H7 (cell line): ENCODE measurements around the gene TIMP1. TPM values are rescaled to one million over a fixed set of nuclear protein-coding genes. Genes with fewer than 3 reads are reported as not detected.

ENCODE experiments used
- DNase-seq: peaks from one replicate; pipeline ENCODE4 v3.0.0; 2012
- H3K27me3 ChIP-seq: 2 replicates; pipeline ENCODE4 v1.6.0; 2011; ENCODE audit warnings: mild to moderate bottlenecking, low read length; ENCODE audit not compliant: control insufficient read depth, insufficient read depth
- H3K36me3 ChIP-seq: replicated peaks from 2 replicates; pipeline ENCODE4 v1.5.1; 2011; ENCODE audit warnings: low read length; ENCODE audit not compliant: control insufficient read depth, insufficient read depth
- H3K4me3 ChIP-seq: 2 replicates; pipeline ENCODE4 v1.5.1; 2011; ENCODE audit warnings: low read depth, mild to moderate bottlenecking, control low read depth, low read length, moderate library complexity; ENCODE audit not compliant: insufficient read depth
- total RNA-seq: library from RNA; depleted of rRNA; stranded (reverse); fragments of >200 nt; shearing (Covaris generic); gene quantifications from 2 replicates; pipeline ENCODE4 v1.2.3, GENCODE V29; 2014

The TIMP1 gene
- total RNA-seq, 1 experiment from 2014 or later = 59.6 TPM

DNA sequence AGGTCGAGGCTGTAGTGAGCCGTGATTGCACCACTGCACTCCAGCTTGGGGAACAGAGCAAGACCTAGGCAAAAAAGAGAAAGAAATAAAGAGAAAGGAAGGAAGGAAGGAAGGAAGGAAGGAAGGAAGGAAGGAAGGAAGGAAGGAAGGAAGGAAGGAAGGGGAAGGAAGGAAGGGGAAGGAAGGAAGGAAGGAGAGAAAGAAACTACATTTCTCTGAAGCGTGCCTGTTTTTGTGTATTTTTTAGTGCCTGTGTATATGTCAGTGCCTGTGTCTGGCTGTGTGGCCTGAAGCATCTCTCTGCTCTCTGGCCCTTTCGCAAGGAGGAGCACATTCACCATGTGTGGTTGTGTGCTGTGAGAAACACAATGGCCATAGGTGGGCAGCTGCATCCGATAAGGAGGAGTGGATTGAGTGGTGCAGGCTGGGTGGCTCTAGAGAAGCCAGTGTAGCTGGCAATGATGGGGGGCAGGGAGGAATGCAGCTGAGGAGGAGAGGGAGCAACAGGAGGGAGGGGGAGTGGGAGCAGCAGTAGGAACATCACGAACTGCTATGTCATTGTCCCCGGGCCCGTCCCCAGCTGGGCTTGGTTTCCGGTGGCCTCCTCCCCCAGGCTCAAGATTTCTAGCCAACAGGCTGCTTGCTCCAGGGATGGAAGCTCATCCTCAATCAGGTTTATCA lies 26.0 kb downstream of the TIMP1 start:
- Histone ChIP-seq H3K36me3 (no peaks in the 10 kb centered on the region), H3K4me3 (no peak overlapping the region), H3K27me3 (no peaks in the 10 kb centered on the region)
- peak; percentile 69 for DNase-seq

DNA sequence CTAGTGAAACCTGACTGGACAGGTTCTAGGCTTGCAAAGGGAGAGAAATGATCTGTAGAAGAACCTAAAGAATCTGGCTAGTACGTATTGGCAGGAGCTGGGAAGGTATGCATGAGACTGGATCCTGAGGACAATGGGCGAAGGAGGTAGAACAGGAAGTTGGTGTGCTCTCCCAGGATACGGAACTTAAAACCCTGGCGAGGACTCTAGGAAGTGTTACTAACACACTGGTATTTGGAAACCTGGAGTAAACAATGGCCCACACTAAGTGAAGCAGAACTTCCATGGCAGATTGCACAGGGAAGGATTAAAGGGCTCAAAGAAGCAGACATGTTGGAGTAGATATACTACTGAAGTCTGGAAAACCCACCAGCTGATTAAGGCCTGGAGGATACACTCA lies 28.3 kb downstream of the TIMP1 start:
- no peaks in the 10 kb centered on the region for H3K36me3 ChIP-seq
- no peak for DNase-seq

DNA sequence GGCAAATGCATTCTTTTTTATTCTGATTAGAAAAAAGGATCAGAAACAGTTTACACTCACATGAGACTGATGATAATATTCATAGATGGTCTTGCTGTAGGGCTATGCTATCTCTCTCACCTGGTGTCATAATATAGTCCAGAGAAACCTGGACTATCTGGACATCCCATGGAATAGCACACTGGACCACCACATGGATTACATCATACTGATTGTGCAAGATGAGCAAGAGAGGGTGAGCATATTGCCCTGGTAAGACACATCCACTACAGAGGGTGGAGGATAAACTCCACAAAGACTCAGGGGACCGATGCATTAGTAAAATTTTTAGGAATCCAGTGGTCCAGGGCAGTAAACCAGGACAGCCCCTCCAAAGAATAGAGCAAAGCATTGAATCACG lies 29.3 kb downstream of the TIMP1 start:
- no peak for DNase-seq
- no peaks in the 10 kb centered on the region for H3K36me3 ChIP-seq
- no peak overlapping the region for H3K4me3 ChIP-seq
- no peaks in the 10 kb centered on the region for H3K27me3 ChIP-seq

More for the DNA sequence above, 28.3 kb downstream of the TIMP1 start:
- H3K27me3 ChIP-seq = no peaks in the 10 kb centered on the region
- H3K4me3 ChIP-seq = no peak overlapping the region

DNA sequence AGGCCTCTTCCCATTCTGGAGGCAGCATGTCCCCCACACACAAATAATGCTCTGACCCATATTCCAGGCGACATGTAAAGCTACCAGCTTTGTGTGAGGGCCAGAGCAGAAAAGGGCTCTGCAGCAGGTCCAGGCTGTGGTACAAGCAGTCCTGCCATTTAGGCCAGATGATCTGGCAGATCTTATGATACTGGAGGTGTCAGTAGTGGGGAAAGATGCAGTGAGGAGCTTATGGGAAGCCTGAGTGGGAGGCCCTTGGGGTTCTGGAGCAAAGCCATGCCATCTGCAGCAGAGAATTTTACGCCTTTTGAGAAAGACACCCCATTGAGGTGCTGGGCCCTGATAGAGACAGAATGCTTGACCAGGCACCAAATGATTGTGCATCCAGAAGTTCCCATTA lies 29.7 kb downstream of the TIMP1 start:
- no peak for DNase-seq
- no peak overlapping the region for H3K4me3 ChIP-seq
- H3K27me3 ChIP-seq = no peaks in the 10 kb centered on the region
- no peaks in the 10 kb centered on the region for H3K36me3 ChIP-seq

DNA sequence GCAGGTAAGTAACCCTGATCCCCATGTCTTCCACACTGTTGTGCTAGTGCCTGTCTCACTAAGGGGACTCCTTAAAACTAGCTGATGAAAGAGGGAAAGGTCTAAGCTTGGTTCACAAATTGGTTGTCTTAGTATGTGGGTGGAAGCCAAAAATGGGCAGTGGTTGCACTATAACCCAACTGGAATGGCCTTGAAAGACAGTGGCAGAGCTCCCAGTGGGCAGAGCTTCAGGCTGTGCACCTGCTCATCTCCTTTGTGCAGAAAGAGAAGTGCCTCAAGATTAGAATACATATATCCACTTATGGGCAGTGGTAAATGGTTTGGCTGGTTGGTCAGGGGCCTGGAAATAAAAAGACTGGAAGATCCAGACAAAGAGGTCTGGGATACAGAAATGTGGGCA lies 30.2 kb downstream of the TIMP1 start:
- DNase-seq = no peak
- Histone ChIP-seq H3K4me3 (no peak overlapping the region), H3K27me3 (no peaks in the 10 kb centered on the region), H3K36me3 (no peaks in the 10 kb centered on the region)

DNA sequence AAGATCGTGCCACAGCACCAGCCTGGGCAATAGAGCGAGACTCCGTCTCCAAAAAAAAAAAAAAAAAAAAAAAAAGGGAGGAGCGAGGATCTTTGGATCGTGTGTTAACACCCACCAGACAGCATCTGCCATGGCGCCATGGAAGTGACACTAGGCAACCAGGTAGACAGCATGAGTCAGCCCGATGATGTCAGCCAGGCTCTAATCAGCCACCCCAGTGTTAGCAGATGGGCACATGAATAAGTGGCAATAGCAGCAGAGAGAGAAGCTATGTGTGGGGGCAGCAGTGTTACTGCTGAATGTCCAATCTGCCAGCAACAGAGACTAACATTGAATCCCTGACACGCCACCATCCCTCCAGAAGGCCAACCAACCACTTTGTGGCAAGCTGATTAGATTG lies 30.8 kb downstream of the TIMP1 start:
- no peak overlapping the region for H3K4me3 ChIP-seq
- no peaks in the 10 kb centered on the region for H3K27me3 ChIP-seq
- no peaks in the 10 kb centered on the region for H3K36me3 ChIP-seq
- no peak for DNase-seq

DNA sequence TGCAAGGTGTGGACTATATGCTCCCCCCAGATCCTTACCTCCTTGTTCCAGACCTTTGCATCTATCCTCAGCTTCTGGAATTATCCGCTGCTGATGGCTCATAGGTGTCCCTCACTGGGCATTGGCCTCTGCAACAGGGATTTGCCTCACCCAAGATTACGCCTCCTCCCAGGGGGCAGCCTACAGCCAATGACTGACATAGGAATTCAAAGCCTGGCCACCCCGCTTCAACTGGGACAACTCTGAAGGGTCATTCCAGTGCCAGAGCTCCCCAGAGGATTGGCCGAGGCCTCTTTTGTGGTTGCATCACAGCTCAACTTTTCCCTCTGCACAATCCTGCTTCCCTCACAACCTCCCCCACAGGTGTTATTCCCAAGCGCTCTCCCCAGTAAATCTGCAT lies 32.4 kb downstream of the TIMP1 start:
- no peaks in the 10 kb centered on the region for H3K36me3 ChIP-seq
- no peak overlapping the region for H3K4me3 ChIP-seq
- DNase-seq = no peak
- no peaks in the 10 kb centered on the region; the same call in 1 of the 2 replicates for H3K27me3 ChIP-seq

DNA sequence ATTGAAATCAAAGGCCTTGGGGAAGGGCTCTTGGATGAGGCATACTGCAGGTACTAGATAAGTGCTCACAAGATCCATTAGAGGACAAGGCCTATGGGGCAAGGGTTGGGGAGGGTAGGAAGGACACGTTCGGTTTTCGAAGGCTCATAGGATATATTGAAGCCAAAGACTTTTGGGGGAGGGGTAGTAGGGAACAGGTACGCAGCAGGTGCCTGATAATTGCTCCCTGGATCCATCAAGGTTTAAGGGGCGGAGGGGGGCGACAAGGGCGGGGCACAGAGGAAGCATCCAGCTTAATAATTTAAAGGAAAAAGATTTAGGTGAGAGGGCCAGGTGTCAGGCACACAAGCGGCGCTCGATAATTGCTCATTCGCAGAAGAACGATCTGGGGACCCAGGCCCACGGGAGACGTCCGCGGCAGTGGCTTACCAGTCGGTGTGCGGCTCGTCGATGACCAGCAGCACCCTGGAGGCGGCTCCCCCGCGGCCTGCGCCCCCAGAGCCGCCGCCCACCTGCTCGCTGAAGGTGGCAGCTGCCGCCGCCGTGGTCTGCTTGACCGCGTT lies 36.8 kb downstream of the TIMP1 start:
- Histone ChIP-seq H3K4me3 (peak overlapping the region; percentile 46; the same call in 1 of the 2 replicates), H3K36me3 (no peaks in the 10 kb centered on the region), H3K27me3 (peaks cover 3% of the 10 kb centered on the region; the same call in 1 of the 2 replicates)
- DNase-seq = no peak

DNA sequence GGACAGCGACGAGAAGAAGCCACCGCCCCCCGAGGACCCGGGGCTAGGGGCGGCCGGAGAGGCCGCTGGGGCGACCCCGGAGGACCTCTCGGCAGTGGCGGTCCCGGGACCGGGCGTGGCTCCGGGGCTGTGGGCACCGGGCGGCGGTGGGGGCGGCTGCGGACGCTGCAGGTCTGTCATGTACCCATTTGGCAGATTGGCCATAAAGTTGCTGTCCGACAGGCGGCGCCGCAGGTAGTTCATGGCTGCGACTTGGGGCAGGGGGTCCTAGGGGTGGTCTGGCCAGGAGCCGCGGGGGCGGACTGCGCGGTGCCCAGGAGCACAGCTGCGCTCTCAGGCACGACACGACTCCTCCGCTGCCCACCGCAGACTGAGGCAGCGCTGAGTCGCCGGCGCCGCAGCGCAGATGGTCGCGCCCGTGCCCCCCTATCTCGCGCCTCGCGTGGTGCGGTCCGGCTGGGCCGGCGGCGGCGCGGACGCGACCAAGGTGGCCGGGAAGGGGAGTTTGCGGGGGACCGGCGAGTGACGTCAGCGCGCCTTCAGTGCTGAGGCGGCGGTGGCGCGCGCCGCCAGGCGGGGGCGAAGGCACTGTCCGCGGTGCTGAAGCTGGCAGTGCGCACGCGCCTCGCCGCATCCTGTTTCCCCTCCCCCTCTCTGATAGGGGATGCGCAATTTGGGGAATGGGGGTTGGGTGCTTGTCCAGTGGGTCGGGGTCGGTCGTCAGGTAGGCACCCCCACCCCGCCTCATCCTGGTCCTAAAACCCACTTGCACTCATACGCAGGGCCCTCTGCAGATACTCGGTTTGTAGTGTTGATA lies 37.5 kb downstream of the TIMP1 start, which contains the start of gene SYN1:
SYN1 (minus strand) TSS at position 372 of the 817 bp plus-strand sequence; CDS start at position 243, 129 bp downstream.
- DNase-seq = peak; percentile 94
- H3K4me3 ChIP-seq = peak within 1 kb of the TSS; percentile 46

DNA sequence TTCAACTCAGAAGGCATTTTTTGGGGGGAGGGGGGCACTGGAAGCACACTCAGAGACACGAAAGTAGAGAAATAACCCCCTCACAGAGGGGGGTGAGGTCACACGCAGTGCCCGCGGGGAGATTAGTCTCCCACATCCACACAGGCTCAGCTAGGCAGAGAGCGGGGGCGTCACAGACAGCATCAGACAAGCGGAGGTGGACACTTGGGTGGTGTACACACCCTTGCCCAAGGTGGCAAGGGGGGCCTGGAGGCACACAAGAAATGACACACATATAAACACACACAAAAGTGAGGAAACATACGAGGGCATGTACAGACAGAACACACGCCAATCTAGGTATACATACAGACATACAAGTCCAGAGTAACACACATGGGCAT lies 38.1 kb downstream of the TIMP1 start:
- H3K27me3 ChIP-seq = peaks cover 3% of the 10 kb centered on the region; the same call in 1 of the 2 replicates
- peak overlapping the region; percentile 25; the same call in 1 of the 2 replicates for H3K4me3 ChIP-seq
- no peak for DNase-seq
- no peaks in the 10 kb centered on the region for H3K36me3 ChIP-seq

More for the DNA sequence above, 37.5 kb downstream of the TIMP1 start, which contains the start of gene SYN1:
- H3K36me3 ChIP-seq = no peaks in the 10 kb centered on the region
- H3K27me3 ChIP-seq = peaks cover 3% of the 10 kb centered on the region; the same call in 1 of the 2 replicates

DNA sequence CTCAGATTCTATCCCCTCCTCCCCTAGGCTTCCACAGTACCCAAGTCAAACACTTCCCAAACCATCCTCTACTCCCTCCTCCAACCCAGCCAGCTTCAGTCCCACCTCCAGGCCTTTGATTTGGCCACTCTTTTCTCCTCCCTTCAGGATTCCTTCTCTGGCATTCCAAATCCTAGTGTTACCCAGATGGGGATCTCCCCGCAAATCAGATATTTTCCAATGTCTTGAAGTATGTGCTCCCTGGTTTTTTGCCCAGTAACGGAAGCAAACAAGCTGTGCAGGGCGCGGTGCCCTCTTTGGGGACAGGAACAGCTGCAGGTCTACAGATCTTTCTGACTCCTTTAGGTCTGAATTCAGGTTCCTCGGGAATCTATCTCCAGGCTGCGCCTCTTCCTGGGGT lies 39.6 kb downstream of the TIMP1 start:
- no peak for DNase-seq
- H3K27me3 ChIP-seq = peaks cover 3% of the 10 kb centered on the region; the same call in 1 of the 2 replicates
- no peaks in the 10 kb centered on the region for H3K36me3 ChIP-seq
- no peak overlapping the region for H3K4me3 ChIP-seq

DNA sequence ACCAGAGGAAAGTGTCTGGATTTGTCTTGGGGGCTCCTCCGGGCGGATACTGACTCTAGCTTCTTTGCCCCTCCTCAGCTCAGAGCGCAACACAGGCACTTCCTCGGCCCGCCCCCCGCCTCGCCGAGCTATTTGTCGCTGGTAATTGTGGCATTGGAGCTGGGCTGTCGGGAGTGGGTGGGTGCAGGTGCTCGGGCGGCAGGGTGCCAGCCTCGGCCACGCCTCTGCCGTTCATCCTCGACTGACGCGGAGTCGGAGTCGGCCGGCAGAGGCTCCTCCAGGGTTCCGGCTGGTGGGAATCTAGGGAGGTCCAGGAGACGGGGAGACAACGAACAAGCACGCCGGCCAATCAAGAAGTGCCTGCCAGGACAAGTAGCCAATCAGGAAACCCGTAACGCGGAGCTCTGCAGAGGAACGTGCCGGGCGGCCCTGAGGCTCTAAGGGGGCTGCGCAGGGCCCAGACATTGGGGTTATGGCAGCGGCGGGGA lies 41.3 kb downstream of the TIMP1 start:
- H3K4me3 ChIP-seq = peak overlapping the region; percentile 25
- no peaks in the 10 kb centered on the region for H3K36me3 ChIP-seq
- H3K27me3 ChIP-seq = peaks cover 3% of the 10 kb centered on the region; the same call in 1 of the 2 replicates
- DNase-seq = peak; percentile 95

DNA sequence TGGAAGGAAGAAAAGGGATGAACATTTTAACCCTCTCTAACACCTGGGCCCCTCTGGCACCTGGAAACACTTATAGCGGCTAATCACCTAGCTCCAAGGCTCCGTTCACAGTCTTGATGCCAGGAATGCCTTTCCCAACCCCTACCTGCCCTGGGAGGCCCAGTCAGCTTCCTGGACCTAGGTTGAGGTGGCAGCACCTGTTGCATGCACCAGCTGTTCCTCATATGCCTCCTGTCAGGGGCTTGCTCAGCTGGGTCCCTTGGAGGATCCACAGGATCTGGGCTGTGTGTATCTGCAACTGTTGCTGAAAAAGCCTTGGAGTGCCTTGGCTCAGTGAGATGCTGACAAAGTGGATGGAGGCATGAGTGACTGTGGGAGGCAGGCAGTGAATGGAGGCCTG lies 43.1 kb downstream of the TIMP1 start:
- Histone ChIP-seq H3K27me3 (peaks cover 3% of the 10 kb centered on the region; the same call in 1 of the 2 replicates), H3K4me3 (no peak overlapping the region), H3K36me3 (no peaks in the 10 kb centered on the region)
- no peak for DNase-seq

DNA sequence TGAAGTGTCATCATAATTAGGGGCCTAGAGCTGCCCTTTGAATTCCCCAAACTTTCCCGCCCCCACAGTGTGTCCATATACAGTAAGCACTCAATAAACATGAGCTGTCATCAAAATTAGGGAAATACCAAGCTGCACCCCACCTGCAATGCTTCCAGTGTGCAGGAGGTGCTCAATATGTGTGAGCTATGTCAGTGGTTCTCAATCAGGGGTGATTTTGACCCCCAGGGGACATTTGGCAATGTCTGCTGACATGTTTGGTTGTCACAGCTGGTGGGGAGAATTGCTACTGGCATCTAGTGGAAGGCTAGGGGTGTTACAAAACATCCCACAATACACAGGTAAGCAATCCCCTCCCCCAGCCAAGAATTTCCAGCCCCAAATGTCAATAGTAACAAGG lies 46.7 kb downstream of the TIMP1 start:
- peak; percentile 70 for DNase-seq
- Histone ChIP-seq H3K27me3 (no peaks in the 10 kb centered on the region), H3K4me3 (no peak overlapping the region), H3K36me3 (no peaks in the 10 kb centered on the region)
